CD4-positive, alpha-beta T cell treated with Interleukin-1 beta for 1 hour (primary cell): Measurements from ENCODE around the gene TNFRSF6B.
"Not testable (repeated sequence)": the region's sequence is repeated elsewhere in the genome, so short reads cannot be mapped to it uniquely, and the experiment has no call there.

ENCODE experiments used
- DNase-seq, 2 donors: peaks; one replicate each; pipeline ENCODE4 v3.0.0-alpha.2; 2020 to 2022

Gene TNFRSF6B

GRCh38 chr20:63712191-63712590 lies 15.7 kb downstream of the TNFRSF6B start:
- no peak for DNase-seq

- DNase-seq, result no peak
Measured at GRCh38 chr20:63714858-63715257, 18.4 kb downstream of the TNFRSF6B start.

- DNase-seq, result no peak
Measured at GRCh38 chr20:63718996-63719395, 22.5 kb downstream of the TNFRSF6B start.

GRCh38 chr20:63722967-63723622 lies 26.6 kb downstream of the TNFRSF6B start:
- DNase-seq, result not testable (repeated sequence)

GRCh38 chr20:63730189-63730733 lies 33.8 kb downstream of the TNFRSF6B start:
- DNase-seq, result not testable (repeated sequence)

- DNase-seq, result no peak
Measured at GRCh38 chr20:63731410-63731809, 35.0 kb downstream of the TNFRSF6B start.

GRCh38 chr20:63732118-63733095 lies 36.0 kb downstream of the TNFRSF6B start:
- DNase-seq, result no peak

GRCh38 chr20:63733117-63733516 lies 36.7 kb downstream of the TNFRSF6B start:
- DNase-seq, result no peak

- DNase-seq, result no peak
Measured at GRCh38 chr20:63733579-63734081, 37.2 kb downstream of the TNFRSF6B start.

- DNase-seq, result no peak
Measured at GRCh38 chr20:63734111-63734945, 37.9 kb downstream of the TNFRSF6B start.

GRCh38 chr20:63734946-63735858 lies 38.8 kb downstream of the TNFRSF6B start:
- no peak for DNase-seq

GRCh38 chr20:63735859-63736718 lies 39.6 kb downstream of the TNFRSF6B start, which contains the start of gene LIME1:
LIME1 (plus strand) TSS chr20:63736664; CDS start chr20:63737550, 886 bp downstream.
- DNase-seq, result peak; percentile 82 to 83

- peak; percentile 42 to 51 for DNase-seq
Measured at GRCh38 chr20:63736893-63737694, 40.6 kb downstream of the TNFRSF6B start.

- DNase-seq, result no peak
Measured at GRCh38 chr20:63737695-63737944, 41.2 kb downstream of the TNFRSF6B start.

- peak; percentile 16 to 26 for DNase-seq
Measured at GRCh38 chr20:63737945-63738686, 41.7 kb downstream of the TNFRSF6B start.

GRCh38 chr20:63738687-63739129 lies 42.3 kb downstream of the TNFRSF6B start:
- peak; percentile 27 to 43 for DNase-seq

- peak; percentile 80 to 81 for DNase-seq
Measured at GRCh38 chr20:63739130-63740069, 42.9 kb downstream of the TNFRSF6B start, which contains the start of gene SLC2A4RG. SLC2A4RG (plus strand) TSS chr20:63739776; CDS start chr20:63739913, 137 bp downstream.
